ENCODE data around the gene PLD1.
"Not testable (repeated sequence)": the region's sequence is repeated elsewhere in the genome, so short reads cannot be mapped to it uniquely, and the experiment has no call there.

PLD1 gene

DNA sequence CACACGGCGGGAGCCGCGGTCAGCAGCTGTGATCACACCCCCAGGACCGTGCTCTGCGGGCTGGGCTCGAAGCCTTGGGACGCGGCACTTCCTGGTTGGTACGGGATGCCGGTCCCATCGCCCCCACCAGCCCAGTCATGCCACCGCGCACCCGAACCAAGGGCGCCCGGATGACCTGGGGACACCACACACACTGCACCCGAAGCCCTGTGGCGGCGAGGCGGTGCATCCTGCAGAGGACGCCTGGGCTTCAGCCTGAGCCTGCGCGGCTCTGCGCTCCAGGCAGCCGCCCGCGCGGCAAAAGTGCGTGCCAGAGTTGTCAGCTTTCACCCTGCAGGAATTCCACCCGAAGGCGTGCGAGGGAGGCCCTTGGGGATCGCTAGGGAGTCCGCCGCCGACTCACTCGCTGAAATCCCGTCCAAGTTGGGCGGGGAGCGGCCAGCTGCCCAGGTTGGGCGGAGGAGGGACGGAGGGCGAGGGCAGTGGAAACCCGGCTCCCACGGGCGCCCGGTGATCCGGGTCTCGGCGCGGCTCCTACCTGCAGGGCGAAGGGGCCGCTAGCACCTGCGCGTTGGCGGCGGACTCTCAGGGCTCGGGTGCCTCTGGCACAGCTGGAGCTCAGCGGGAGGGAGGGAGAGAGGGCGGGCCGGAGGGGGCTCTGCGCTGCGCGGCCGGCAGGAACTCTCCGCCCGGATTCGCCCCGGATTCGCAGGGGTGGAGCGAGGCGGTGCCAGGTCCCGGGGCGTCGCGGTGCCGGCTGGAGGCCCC is at the start of gene PLD1:
PLD1 (minus strand) TSS at position 623 of the 768 bp plus-strand sequence. CDS start 72,432 bp downstream, outside the sequence.
- H3K4me1 Mint-ChIP-seq (ENCODE audit: low read depth): peaks cover 49% of the 10 kb centered on the region
- peak within 1 kb of the TSS; percentile 87 for H3K4me3 Mint-ChIP-seq
- peak within 1 kb of the TSS; percentile 96 for H3K27ac Mint-ChIP-seq
- H3K27me3 Mint-ChIP-seq: no peaks in the 10 kb centered on the region
- no peaks in the 10 kb centered on the region for H3K9me3 Mint-ChIP-seq
- intact Hi-C loops (cut with micrococcal nuclease): no loop called here
- H3K36me3 Mint-ChIP-seq (ENCODE audit: low read depth): peaks cover 10% of the 10 kb centered on the region

DNA sequence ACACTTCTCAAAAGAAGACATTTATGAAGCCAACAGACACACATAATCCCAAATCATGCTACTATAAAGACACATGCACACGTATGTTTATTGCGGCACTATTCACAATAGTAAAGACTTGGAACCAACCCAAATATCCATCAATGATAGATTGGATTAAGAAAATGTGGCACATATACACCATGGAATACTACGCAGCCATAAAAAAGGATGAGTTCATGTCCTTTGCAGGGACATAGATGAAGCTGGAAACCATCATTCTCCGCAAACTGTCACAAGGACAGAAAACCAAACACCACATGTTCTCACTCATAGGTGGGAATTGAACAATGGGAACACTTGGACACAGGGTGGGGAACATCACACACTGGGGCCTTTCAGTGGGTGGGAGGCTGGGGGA is 48.5 kb upstream of the PLD1 start:
- peaks cover 12% of the 10 kb centered on the region for H3K9me3 Mint-ChIP-seq
- H3K4me1 Mint-ChIP-seq (ENCODE audit: low read depth); H3K4me3 Mint-ChIP-seq; H3K36me3 Mint-ChIP-seq (ENCODE audit: low read depth); intact Hi-C loops (cut with micrococcal nuclease); H3K27me3 Mint-ChIP-seq; H3K27ac Mint-ChIP-seq: not testable (repeated sequence)

- peaks cover 14% of the 10 kb centered on the region for H3K4me1 Mint-ChIP-seq (ENCODE audit: low read depth)
Observed at GRCh38 chr3:171854649-171855305, 44.5 kb upstream of the PLD1 start.

DNA sequence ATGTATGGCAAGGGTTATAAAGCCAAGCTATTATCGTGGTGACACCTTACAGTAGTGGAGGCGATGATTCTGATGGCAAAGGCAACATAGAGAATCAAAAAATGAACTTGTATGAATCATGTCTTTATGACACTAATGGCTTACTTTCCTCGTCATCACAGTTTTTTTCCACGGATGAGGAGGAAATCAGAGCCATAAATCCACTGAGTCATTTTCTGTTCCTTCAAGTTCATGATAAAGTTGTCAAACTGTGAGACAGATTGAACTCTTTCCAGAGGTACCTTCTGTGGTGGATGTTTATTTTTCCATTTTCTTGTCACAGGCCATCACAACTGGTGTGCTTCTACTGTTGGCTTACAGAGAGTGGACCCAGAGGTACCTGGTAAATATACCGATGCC is 41.4 kb upstream of the PLD1 start:
- Mint-ChIP-seq H3K27me3 (no peaks in the 10 kb centered on the region), H3K27ac (no peak overlapping the region), H3K4me1 (ENCODE audit: low read depth) (peaks cover 16% of the 10 kb centered on the region), H3K9me3 (peaks cover 18% of the 10 kb centered on the region), H3K36me3 (ENCODE audit: low read depth) (no peaks in the 10 kb centered on the region), H3K4me3 (no peak overlapping the region)
- intact Hi-C loops (cut with micrococcal nuclease): no loop called here

More at GRCh38 chr3:171854649-171855305, 44.5 kb upstream of the PLD1 start:
- no peaks in the 10 kb centered on the region for H3K36me3 Mint-ChIP-seq (ENCODE audit: low read depth)
- H3K27ac Mint-ChIP-seq: no peak overlapping the region
- intact Hi-C loops (cut with micrococcal nuclease): no loop called here
- no peak overlapping the region for H3K4me3 Mint-ChIP-seq
- no peaks in the 10 kb centered on the region for H3K27me3 Mint-ChIP-seq
- H3K9me3 Mint-ChIP-seq: peaks cover 18% of the 10 kb centered on the region

DNA sequence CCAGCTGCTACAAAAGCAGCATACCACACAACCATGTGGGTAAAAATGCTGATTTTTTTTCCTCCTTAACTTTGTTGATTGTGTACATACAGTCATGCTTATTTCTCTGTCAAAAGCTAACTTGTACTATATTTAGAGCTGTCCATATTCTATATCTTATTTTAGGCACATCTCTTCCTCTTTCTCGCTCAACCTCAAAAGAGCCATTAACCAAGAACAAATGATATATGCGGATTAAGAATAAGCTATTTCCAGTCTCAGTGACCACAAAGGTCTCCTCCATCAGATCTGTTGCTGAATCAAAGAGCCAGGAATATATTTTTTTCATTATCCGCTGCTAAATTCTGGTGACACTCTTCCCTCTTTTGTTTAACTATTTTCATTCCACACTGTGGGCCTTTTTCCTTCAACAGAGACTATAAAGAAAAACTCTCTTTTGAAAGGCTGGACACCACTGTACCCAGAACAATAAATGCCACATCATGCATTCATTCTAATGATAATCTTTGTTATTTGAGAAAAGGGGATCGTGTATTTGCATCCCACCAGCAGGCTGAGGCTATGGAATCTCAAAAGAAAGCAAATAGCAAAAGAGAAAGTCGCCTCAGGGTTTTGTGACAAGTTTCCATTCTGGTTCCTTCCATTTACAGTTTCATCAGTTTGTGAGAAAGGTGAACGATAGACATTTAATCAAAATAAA is 40.8 kb upstream of the PLD1 start:
- Mint-ChIP-seq H3K27me3 (no peaks in the 10 kb centered on the region), H3K4me1 (ENCODE audit: low read depth) (peaks cover 16% of the 10 kb centered on the region), H3K27ac (no peak overlapping the region), H3K4me3 (no peak overlapping the region), H3K9me3 (peaks cover 18% of the 10 kb centered on the region), H3K36me3 (ENCODE audit: low read depth) (no peaks in the 10 kb centered on the region)
- intact Hi-C loops (cut with micrococcal nuclease): no loop called here

- intact Hi-C loops (cut with micrococcal nuclease): no loop called here
- no peaks in the 10 kb centered on the region for H3K27me3 Mint-ChIP-seq
- peaks cover 18% of the 10 kb centered on the region for H3K9me3 Mint-ChIP-seq
- peaks cover 16% of the 10 kb centered on the region for H3K4me1 Mint-ChIP-seq (ENCODE audit: low read depth)
- H3K4me3 Mint-ChIP-seq: no peak overlapping the region
- H3K36me3 Mint-ChIP-seq (ENCODE audit: low read depth): no peaks in the 10 kb centered on the region
- H3K27ac Mint-ChIP-seq: no peak overlapping the region
Observed at GRCh38 chr3:171850320-171850959, 40.2 kb upstream of the PLD1 start.

- intact Hi-C loops (cut with micrococcal nuclease): no loop called here
- H3K27me3 Mint-ChIP-seq: no peaks in the 10 kb centered on the region
- no peak overlapping the region for H3K27ac Mint-ChIP-seq
- no peak overlapping the region for H3K4me3 Mint-ChIP-seq
- peaks cover 16% of the 10 kb centered on the region for H3K9me3 Mint-ChIP-seq
- peaks cover 16% of the 10 kb centered on the region for H3K4me1 Mint-ChIP-seq (ENCODE audit: low read depth)
- H3K36me3 Mint-ChIP-seq (ENCODE audit: low read depth): no peaks in the 10 kb centered on the region
Observed at GRCh38 chr3:171849617-171850319, 39.5 kb upstream of the PLD1 start.

DNA sequence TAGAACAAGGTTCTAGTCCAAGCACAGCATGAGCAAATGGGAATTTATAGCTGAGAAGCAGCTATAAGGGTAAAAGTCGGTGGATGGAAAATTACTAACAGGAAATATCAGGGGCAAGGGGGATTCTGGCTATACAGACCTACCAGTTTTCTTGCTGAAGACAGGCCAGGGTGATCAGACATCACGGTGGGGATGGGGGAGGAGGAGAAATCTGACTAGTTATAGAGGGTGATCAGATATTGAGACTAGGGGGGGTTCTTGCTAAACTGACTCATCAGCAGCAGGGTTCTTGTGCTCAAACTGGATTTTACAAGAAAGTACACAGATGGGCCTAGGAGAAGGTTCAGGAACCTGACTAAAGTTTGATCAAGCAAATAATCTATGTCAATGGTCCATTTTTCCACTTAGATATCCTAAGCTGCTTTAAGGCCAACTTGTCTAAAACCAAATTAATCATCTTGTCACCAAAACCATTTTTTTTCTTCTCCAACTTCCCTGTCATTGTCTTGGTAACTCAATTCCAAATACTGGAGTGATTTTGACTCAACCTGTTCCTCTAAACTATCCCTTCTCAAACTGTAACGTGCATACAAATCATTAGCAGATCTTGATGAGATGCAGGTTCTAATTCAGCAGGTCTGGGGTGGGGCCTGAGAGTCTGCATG is 37.4 kb upstream of the PLD1 start:
- Mint-ChIP-seq H3K4me1 (ENCODE audit: low read depth) (peaks cover 16% of the 10 kb centered on the region), H3K4me3 (no peak overlapping the region), H3K9me3 (no peaks in the 10 kb centered on the region), H3K36me3 (ENCODE audit: low read depth) (no peaks in the 10 kb centered on the region), H3K27ac (no peak overlapping the region), H3K27me3 (no peaks in the 10 kb centered on the region)
- intact Hi-C loops (cut with micrococcal nuclease): no loop called here

DNA sequence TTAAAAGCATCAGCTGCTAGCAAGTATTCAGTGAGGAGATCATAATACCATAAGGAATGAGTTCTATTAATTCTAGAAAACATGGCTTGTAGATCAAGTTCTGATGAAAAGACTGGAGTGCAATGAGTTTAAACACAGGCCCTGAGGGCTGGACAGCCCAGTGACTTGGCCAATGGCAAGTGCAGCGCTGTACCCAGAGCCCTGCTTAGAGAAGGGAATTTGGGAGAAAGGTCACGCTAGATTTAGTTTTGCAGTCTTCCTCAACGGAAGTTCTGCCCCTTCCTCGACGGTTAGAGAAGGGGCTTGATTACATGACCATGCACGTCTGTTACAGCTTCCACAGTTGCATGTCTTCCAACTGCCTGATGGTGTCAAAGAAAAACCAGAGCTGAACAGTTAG is 36.9 kb upstream of the PLD1 start:
- Mint-ChIP-seq H3K27ac (no peak overlapping the region), H3K9me3 (no peaks in the 10 kb centered on the region), H3K36me3 (ENCODE audit: low read depth) (no peaks in the 10 kb centered on the region), H3K4me3 (no peak overlapping the region), H3K4me1 (ENCODE audit: low read depth) (peaks cover 16% of the 10 kb centered on the region), H3K27me3 (no peaks in the 10 kb centered on the region)
- intact Hi-C loops (cut with micrococcal nuclease): no loop called here

- intact Hi-C loops (cut with micrococcal nuclease): no loop called here
- no peaks in the 10 kb centered on the region for H3K27me3 Mint-ChIP-seq
- no peaks in the 10 kb centered on the region for H3K9me3 Mint-ChIP-seq
- H3K36me3 Mint-ChIP-seq (ENCODE audit: low read depth): no peaks in the 10 kb centered on the region
- H3K4me3 Mint-ChIP-seq: no peak overlapping the region
- H3K27ac Mint-ChIP-seq: no peak overlapping the region
- H3K4me1 Mint-ChIP-seq (ENCODE audit: low read depth): peaks cover 16% of the 10 kb centered on the region
Observed at GRCh38 chr3:171846597-171846996, 36.3 kb upstream of the PLD1 start.

GRCh38 chr3:171845481-171846284 is 35.4 kb upstream of the PLD1 start:
- H3K4me1 Mint-ChIP-seq (ENCODE audit: low read depth): peaks cover 12% of the 10 kb centered on the region
- H3K4me3 Mint-ChIP-seq: no peak overlapping the region
- no peaks in the 10 kb centered on the region for H3K36me3 Mint-ChIP-seq (ENCODE audit: low read depth)
- intact Hi-C loops (cut with micrococcal nuclease): no loop called here
- peaks cover under 1% of the 10 kb centered on the region for H3K27me3 Mint-ChIP-seq
- no peak overlapping the region for H3K27ac Mint-ChIP-seq
- H3K9me3 Mint-ChIP-seq: no peaks in the 10 kb centered on the region

GRCh38 chr3:171844873-171845272 is 34.6 kb upstream of the PLD1 start:
- no peak overlapping the region for H3K4me3 Mint-ChIP-seq
- peaks cover 11% of the 10 kb centered on the region for H3K4me1 Mint-ChIP-seq (ENCODE audit: low read depth)
- no peak overlapping the region for H3K27ac Mint-ChIP-seq
- peaks cover 3% of the 10 kb centered on the region for H3K27me3 Mint-ChIP-seq
- H3K9me3 Mint-ChIP-seq: no peaks in the 10 kb centered on the region
- no peaks in the 10 kb centered on the region for H3K36me3 Mint-ChIP-seq (ENCODE audit: low read depth)
- intact Hi-C loops (cut with micrococcal nuclease): no loop called here
